HCT116 (cell line): Measurements from ENCODE around the gene FRMD4B. TPM values are rescaled to one million over a fixed set of nuclear protein-coding genes. Genes with fewer than 3 reads are reported as not detected.

Experiments
- ATAC-seq: fragments of 200-7000 bp; cut with Tn5 transposase; 2 replicates; pipeline ENCODE4 v1.9.1; 2020; ENCODE audit warnings: mild to moderate bottlenecking, moderate library complexity
- BruUV-seq: library from RNA; stranded (reverse); fragments of 400-500 nt; replicated peaks from 2 replicates; lab custom pipeline; 2021; lab: Mats Ljungman, UMichigan
- CTCF ChIA-PET: fragments of 300-600 bp; sonication (Branson Sonifier 250); formaldehyde crosslinking; loops from one replicate; lab custom pipeline; 2021; ENCODE audit warnings: antibody characterized with exemption; lab: Charles Lee
- POLR2A ChIA-PET: fragments of 300-600, 350-600 bp; sonication (Branson Sonifier 250); formaldehyde crosslinking; loops from one replicate; lab custom pipeline; 2021; ENCODE audit warnings: antibody characterized with exemption; lab: Charles Lee
- RAD21 ChIA-PET, 2 experiments: fragments of 300-600 bp; sonication (Branson Sonifier 250); formaldehyde crosslinking; loops; one replicate each; lab custom pipeline; 2023; ENCODE audit warnings: low total read pairs in 2 of 2; ENCODE audit not compliant: uncharacterized antibody in 2 of 2, unreplicated experiment in 2 of 2, low non-redundant PET in 1 of 2; lab: Charles Lee
- DNase-seq: peaks from one replicate; pipeline ENCODE4 v3.0.0-alpha.2; 2010; ENCODE audit warnings: low read depth, low spot score
- H2AFZ ChIP-seq: fragments of 200-600 bp; shearing (Covaris generic), sonication (generic); 2 replicates; pipeline ENCODE4 v1.6.1; 2017; ENCODE audit warnings: low read depth, mixed run types, mixed read lengths, antibody characterized with exemption, low read length; ENCODE audit not compliant: poor library complexity, severe bottlenecking
- H3K27ac ChIP-seq: 2 replicates; pipeline ENCODE4 v1.5.1; 2012; ENCODE audit warnings: low read depth, low read length
- H3K27me3 ChIP-seq: fragments of 200-600 bp; sonication (generic); 2 replicates; pipeline ENCODE4 v1.6.1; 2016; ENCODE audit warnings: mixed run types, low read length, mixed read lengths; ENCODE audit not compliant: insufficient read depth
- H3K36me3 ChIP-seq, 2 experiments: fragments of 200-500 bp in 1 of 2; fragments of 200-600 bp in 1 of 2; sonication (Bioruptor generic) in 1 of 2; sonication (generic) in 1 of 2; 2 replicates each; pipeline versions ENCODE4 v1.5.1 to v1.6.1; 2014 to 2016; ENCODE audit warnings: low read length in 2 of 2, inconsistent platforms in 1 of 2, mixed read lengths in 1 of 2, mixed run types in 1 of 2; ENCODE audit not compliant: insufficient read depth in 2 of 2, control insufficient read depth in 1 of 2
- H3K4me1 ChIP-seq, 2 experiments: fragments of 200-600 bp in 1 of 2; sonication (generic) in 1 of 2; 2 replicates each; pipeline versions ENCODE4 v1.5.1 to v1.6.1; 2012 to 2017; ENCODE audit warnings: low read length in 2 of 2, inconsistent platforms in 1 of 2, mild to moderate bottlenecking in 1 of 2, mixed read lengths in 1 of 2, mixed run types in 1 of 2, moderate library complexity in 1 of 2; ENCODE audit not compliant: insufficient read depth in 2 of 2, control insufficient read depth in 1 of 2
- H3K4me2 ChIP-seq: fragments of 200-600 bp; sonication (generic); 2 replicates; pipeline ENCODE4 v1.6.1; 2017; ENCODE audit warnings: mixed run types, low read length, mixed read lengths
- H3K4me3 ChIP-seq, 2 experiments: fragments of 200-600 bp in 1 of 2; sonication (generic) in 1 of 2; replicated peaks in 1 of 2; 2 replicates each; pipeline ENCODE4 v1.5.1; 2011 to 2016; ENCODE audit warnings: low read length in 2 of 2, control low read depth in 1 of 2, low read depth in 1 of 2, mild to moderate bottlenecking in 1 of 2, mixed read lengths in 1 of 2, mixed run types in 1 of 2
- H3K79me2 ChIP-seq: fragments of 200-600 bp; sonication (generic); 2 replicates; pipeline ENCODE4 v1.6.1; 2017; ENCODE audit warnings: mild to moderate bottlenecking, mixed run types, low read length, moderate library complexity, mixed read lengths; ENCODE audit not compliant: insufficient read depth
- H3K9ac ChIP-seq: fragments of 200-600 bp; sonication (generic); 2 replicates; pipeline ENCODE4 v1.6.1; 2016; ENCODE audit warnings: low read length, mixed read lengths
- H3K9me2 ChIP-seq: fragments of 200-600 bp; sonication (generic), shearing (Covaris generic); 2 replicates; pipeline ENCODE4 v1.6.1; 2017; ENCODE audit warnings: mixed run types, mild to moderate bottlenecking, moderate library complexity; ENCODE audit not compliant: insufficient read depth
- H3K9me3 ChIP-seq, 2 experiments: fragments of 200-500 bp in 1 of 2; fragments of 200-600 bp in 1 of 2; sonication (Bioruptor generic) in 1 of 2; sonication (generic) in 1 of 2; 2 replicates each; pipeline ENCODE4 v1.6.1; 2014 to 2017; ENCODE audit warnings: low read length in 2 of 2, mixed read lengths in 2 of 2, inconsistent platforms in 1 of 2, low read depth in 1 of 2, mild to moderate bottlenecking in 1 of 2, mixed run types in 1 of 2, moderate library complexity in 1 of 2; ENCODE audit not compliant: control insufficient read depth in 1 of 2, insufficient read depth in 1 of 2
- H4K20me1 ChIP-seq: fragments of 200-600 bp; sonication (generic), shearing (Covaris generic); 2 replicates; pipeline ENCODE4 v1.6.1; 2017; ENCODE audit warnings: mixed run types, mild to moderate bottlenecking, moderate library complexity; ENCODE audit not compliant: insufficient read depth
- ATF3 ChIP-seq: IDR thresholded peaks from 2 replicates; pipeline ENCODE4 v1.6.1; 2012
- CBX3 ChIP-seq: IDR thresholded peaks from 2 replicates; pipeline ENCODE4 v1.6.1; 2012; ENCODE audit warnings: low read depth
- CEBPB ChIP-seq: IDR thresholded peaks from 2 replicates; pipeline ENCODE4 v1.6.1; 2012; ENCODE audit warnings: low read depth
- EZH2phosphoT487 ChIP-seq: fragments of 200-600 bp; IDR thresholded peaks from 2 replicates; pipeline ENCODE4 v1.6.1; 2018; ENCODE audit warnings: antibody characterized with exemption, borderline replicate concordance
- FOSL1 ChIP-seq: IDR thresholded peaks from 2 replicates; pipeline ENCODE4 v1.6.1; 2012; ENCODE audit warnings: low read depth
- JUND ChIP-seq: IDR thresholded peaks from 2 replicates; pipeline ENCODE4 v1.6.1; 2012
- MAX ChIP-seq: IDR thresholded peaks from 2 replicates; pipeline ENCODE4 v1.6.1; 2012
- POLR2AphosphoS5 ChIP-seq: IDR thresholded peaks from 2 replicates; pipeline ENCODE4 v1.6.1; 2011; ENCODE audit warnings: mild to moderate bottlenecking, low read depth, low read length, moderate library complexity
- SIN3A ChIP-seq: IDR thresholded peaks from 2 replicates; pipeline ENCODE4 v1.6.1; 2012; ENCODE audit warnings: low read depth
- SP1 ChIP-seq: IDR thresholded peaks from 2 replicates; pipeline ENCODE4 v1.6.1; 2012; ENCODE audit warnings: low read depth
- SRF ChIP-seq: IDR thresholded peaks from 2 replicates; pipeline ENCODE4 v1.6.1; 2012; ENCODE audit warnings: low read depth
- TCF7L2 ChIP-seq: IDR thresholded peaks from 2 replicates; pipeline ENCODE4 v1.7.0; 2011; ENCODE audit warnings: borderline replicate concordance, inconsistent platforms; ENCODE audit not compliant: insufficient read depth, insufficient read length; ENCODE audit errors: extremely low read depth
- YY1 ChIP-seq: IDR thresholded peaks from 2 replicates; pipeline ENCODE4 v1.6.1; 2011; ENCODE audit warnings: low read length, low read depth, moderate library complexity, mild to moderate bottlenecking; ENCODE audit not compliant: insufficient replicate concordance; ENCODE audit errors: extremely low read depth
- intact Hi-C: fragments of 100-400 bp; cut with micrococcal nuclease; formaldehyde crosslinking; loops from 2 replicates; pipeline ENCODE4 v1.10.0; 2022
- total RNA-seq: library from RNA; stranded (reverse); gene quantifications from one replicate; pipeline ENCODE4 v1.2.1, GENCODE V29; 2021; ENCODE audit not compliant: unreplicated experiment

Gene FRMD4B
- total RNA-seq, 1 experiment from 2014 or later: 2.0 TPM

- no peak for TF ChIP-seq CEBPB
- no peak for TF ChIP-seq FOSL1
- no peak for TF ChIP-seq YY1
- no peak for TF ChIP-seq JUND
- TF ChIP-seq SIN3A: no peak
These were observed 207.8 kb downstream of the FRMD4B start (continued) for GRCh38 chr3:69178082-69178481.

- Histone ChIP-seq H3K9me3 (no peaks in the 10 kb centered on the region), H3K27ac (no peak overlapping the region), H3K79me2 (no peaks in the 10 kb centered on the region), H3K9ac (no peak overlapping the region), H3K9me2 (no peaks in the 10 kb centered on the region), H3K4me2 (no peak overlapping the region), H3K4me1 (peaks cover 0 to 14% of the 10 kb centered on the region in 2 experiments; a peak in 1 of 4 replicates), H2AFZ (no peak overlapping the region)
- no peak for ATAC-seq
- intact Hi-C loops: no loop called here
- no peak for DNase-seq
- RAD21 ChIA-PET: no interaction called here
- CTCF ChIA-PET: interaction anchor here (1.4 to 2.8 kb wide), 2 partner anchors 14 to 131 kb away, joined by 5 to 9 read pairs; no protein-coding TSS in a partner anchor
- TF ChIP-seq TCF7L2 (no peak), SP1 (no peak)
- TF ChIP-seq, all 23 proteins: peak for 0
- H3K36me3 ChIP-seq: no peaks in the 10 kb centered on the region
- POLR2A ChIA-PET: no interaction called here
- BruUV-seq: no TSS peak
- no peaks in the 10 kb centered on the region; the same call in 1 of the 2 replicates for H4K20me1 ChIP-seq
- H3K4me3 ChIP-seq: no peak overlapping the region
- no peaks in the 10 kb centered on the region for H3K27me3 ChIP-seq
These were observed 210.8 kb downstream of the FRMD4B start for GRCh38 chr3:69174871-69175737.

GRCh38 chr3:69174445-69174844 lies 211.4 kb downstream of the FRMD4B start:
- intact Hi-C loops: no loop called here
- no peak for DNase-seq
- H3K9me3 ChIP-seq: no peaks in the 10 kb centered on the region
- H3K27ac ChIP-seq: no peak overlapping the region
- no peaks in the 10 kb centered on the region; the same call in 1 of the 2 replicates for H4K20me1 ChIP-seq
- BruUV-seq: no TSS peak
- H3K4me2 ChIP-seq: no peak overlapping the region
- H3K9ac ChIP-seq: no peak overlapping the region
- RAD21 ChIA-PET: no interaction called here
- H3K4me3 ChIP-seq: no peak overlapping the region
- POLR2A ChIA-PET: no interaction called here
- no peak for ATAC-seq
- H2AFZ ChIP-seq: no peak overlapping the region
- no peaks in the 10 kb centered on the region for H3K36me3 ChIP-seq
- no peaks in the 10 kb centered on the region for H3K79me2 ChIP-seq
- H3K27me3 ChIP-seq: no peaks in the 10 kb centered on the region
- H3K9me2 ChIP-seq: no peaks in the 10 kb centered on the region
- peaks cover 0 to 9% of the 10 kb centered on the region in 2 experiments; a peak in 1 of 4 replicates for H3K4me1 ChIP-seq
- TF ChIP-seq CEBPB (no peak), SP1 (no peak), ATF3 (no peak), SRF (no peak), CBX3 (no peak), JUND (no peak), EZH2phosphoT487 (no peak), POLR2AphosphoS5 (no peak), MAX (no peak)
- CTCF ChIA-PET: interaction anchor here (1.4 to 2.8 kb wide), 2 partner anchors 13 to 132 kb away, joined by 5 to 9 read pairs; no protein-coding TSS in a partner anchor
